Left lung (tissue), 10 donors: ENCODE measurements around the gene SURF4. TPM values are rescaled to one million over a fixed set of nuclear protein-coding genes. Genes with fewer than 3 reads are reported as not detected.

Experiments
- ATAC-seq: fragments of 200-7000 bp; cut with Tn5 transposase; one replicate; pipeline ENCODE4 v1.9.1; 2020; ENCODE audit warnings: moderate library complexity
- DNase-seq, 4 donors: peaks; one replicate each; pipeline ENCODE4 v3.0.0-alpha.2; 2013 to 2020
- H3K27ac ChIP-seq, 2 donors: fragments of 200-600 bp; sonication (generic) in 1 of 2; one replicate each; pipeline versions ENCODE4 v1.5.0 to v1.8.0; 2020 to 2021
- H3K27me3 ChIP-seq, 2 donors: fragments of 200-600 bp; sonication (generic) in 1 of 2; one replicate each; pipeline versions ENCODE4 v1.5.0 to v1.8.0; 2020 to 2021
- H3K36me3 ChIP-seq, 2 donors: fragments of 200-600 bp; sonication (generic) in 1 of 2; one replicate each; pipeline versions ENCODE4 v1.5.0 to v1.8.0; 2020 to 2021
- H3K4me1 ChIP-seq, 2 donors: fragments of 200-600 bp; one replicate each; pipeline ENCODE4 v1.8.0; 2021
- H3K4me3 ChIP-seq, 2 donors: fragments of 200-600 bp; sonication (generic) in 1 of 2; one replicate each; pipeline versions ENCODE4 v1.5.0 to v1.8.0; 2020 to 2021; ENCODE audit warnings: mild to moderate bottlenecking in 1 of 2
- H3K9me3 ChIP-seq, 2 donors: fragments of 200-600 bp; sonication (generic) in 1 of 2; one replicate each; pipeline versions ENCODE4 v1.5.0 to v1.8.0; 2020 to 2021
- intact Hi-C, 2 donors: fragments of 100-400 bp; cut with DNase I; formaldehyde crosslinking; loops; one replicate each; pipeline versions ENCODE4 v1.11.2 to v1.14.2; 2022
- polyA plus RNA-seq, 6 donors: library from polyadenylated mRNA; unstranded; fragments of 120-200 nt; gene quantifications; one replicate each; pipeline ENCODE4 v1.2.1, GENCODE V29; 2013; ENCODE audit not compliant: insufficient read length in 6 of 6
- total RNA-seq, 2 donors: library from RNA; stranded (reverse); fragmentation: NEBNext Ultra II Directional; extraction: Animal tissue kit (Norgen Biotek cat#: 25700); gene quantifications; one replicate each; pipeline ENCODE4 v1.2.1, GENCODE V29; 2021
- TF ChIP-seq, protein P1 (sequence below), 2 donors: fragments of 200-600 bp; sonication (generic) in 1 of 2; IDR thresholded peaks; one replicate each; pipeline versions ENCODE4 v1.5.0 to v1.8.0; 2021; ENCODE audit warnings: antibody characterized with exemption in 2 of 2
- donor health status: DM: no; HTN: yes; CAD: no.
- donor health status: DM: no; HTN: no; CAD: no.

The SURF4 gene
- total and polyA plus RNA-seq, 8 donors, result 117 to 252 (median 132) TPM

DNA sequence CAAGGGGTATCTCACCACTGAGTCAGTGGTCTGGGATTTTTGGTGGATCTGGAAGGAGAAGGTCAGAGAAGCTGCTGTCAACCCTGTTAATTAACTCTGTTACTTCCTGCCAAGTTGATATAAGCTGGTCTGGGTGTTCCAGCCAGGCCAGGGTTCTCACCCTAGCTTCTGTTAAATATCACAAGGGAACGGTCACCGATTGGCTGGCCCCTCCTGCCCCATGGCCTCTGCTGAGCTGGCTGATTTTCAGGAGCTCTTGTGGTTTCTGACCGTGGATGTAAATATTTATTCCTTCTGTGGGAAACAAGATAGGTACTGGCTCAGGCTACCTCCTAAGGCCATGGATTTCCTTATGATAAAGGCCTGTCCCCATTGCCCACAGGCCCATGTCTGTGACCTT, 47.4 kb upstream of the SURF4 start:
- Histone ChIP-seq H3K4me1 (peaks cover 0 to 12% of the 10 kb centered on the region in 2 donors), H3K4me3 (no peak overlapping the region), H3K27me3 (peaks cover 10 to 27% of the 10 kb centered on the region in 2 donors), H3K9me3 (no peaks in the 10 kb centered on the region), H3K36me3 (no peaks in the 10 kb centered on the region), H3K27ac (no peak overlapping the region)
- TF ChIP-seq, protein P1, sequence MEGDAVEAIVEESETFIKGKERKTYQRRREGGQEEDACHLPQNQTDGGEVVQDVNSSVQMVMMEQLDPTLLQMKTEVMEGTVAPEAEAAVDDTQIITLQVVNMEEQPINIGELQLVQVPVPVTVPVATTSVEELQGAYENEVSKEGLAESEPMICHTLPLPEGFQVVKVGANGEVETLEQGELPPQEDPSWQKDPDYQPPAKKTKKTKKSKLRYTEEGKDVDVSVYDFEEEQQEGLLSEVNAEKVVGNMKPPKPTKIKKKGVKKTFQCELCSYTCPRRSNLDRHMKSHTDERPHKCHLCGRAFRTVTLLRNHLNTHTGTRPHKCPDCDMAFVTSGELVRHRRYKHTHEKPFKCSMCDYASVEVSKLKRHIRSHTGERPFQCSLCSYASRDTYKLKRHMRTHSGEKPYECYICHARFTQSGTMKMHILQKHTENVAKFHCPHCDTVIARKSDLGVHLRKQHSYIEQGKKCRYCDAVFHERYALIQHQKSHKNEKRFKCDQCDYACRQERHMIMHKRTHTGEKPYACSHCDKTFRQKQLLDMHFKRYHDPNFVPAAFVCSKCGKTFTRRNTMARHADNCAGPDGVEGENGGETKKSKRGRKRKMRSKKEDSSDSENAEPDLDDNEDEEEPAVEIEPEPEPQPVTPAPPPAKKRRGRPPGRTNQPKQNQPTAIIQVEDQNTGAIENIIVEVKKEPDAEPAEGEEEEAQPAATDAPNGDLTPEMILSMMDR (IDR thresholded peaks at IDR 0.05), result no peak
- ATAC-seq, result no peak
- DNase-seq, result no peak
- intact Hi-C loops, result no loop called here

DNA sequence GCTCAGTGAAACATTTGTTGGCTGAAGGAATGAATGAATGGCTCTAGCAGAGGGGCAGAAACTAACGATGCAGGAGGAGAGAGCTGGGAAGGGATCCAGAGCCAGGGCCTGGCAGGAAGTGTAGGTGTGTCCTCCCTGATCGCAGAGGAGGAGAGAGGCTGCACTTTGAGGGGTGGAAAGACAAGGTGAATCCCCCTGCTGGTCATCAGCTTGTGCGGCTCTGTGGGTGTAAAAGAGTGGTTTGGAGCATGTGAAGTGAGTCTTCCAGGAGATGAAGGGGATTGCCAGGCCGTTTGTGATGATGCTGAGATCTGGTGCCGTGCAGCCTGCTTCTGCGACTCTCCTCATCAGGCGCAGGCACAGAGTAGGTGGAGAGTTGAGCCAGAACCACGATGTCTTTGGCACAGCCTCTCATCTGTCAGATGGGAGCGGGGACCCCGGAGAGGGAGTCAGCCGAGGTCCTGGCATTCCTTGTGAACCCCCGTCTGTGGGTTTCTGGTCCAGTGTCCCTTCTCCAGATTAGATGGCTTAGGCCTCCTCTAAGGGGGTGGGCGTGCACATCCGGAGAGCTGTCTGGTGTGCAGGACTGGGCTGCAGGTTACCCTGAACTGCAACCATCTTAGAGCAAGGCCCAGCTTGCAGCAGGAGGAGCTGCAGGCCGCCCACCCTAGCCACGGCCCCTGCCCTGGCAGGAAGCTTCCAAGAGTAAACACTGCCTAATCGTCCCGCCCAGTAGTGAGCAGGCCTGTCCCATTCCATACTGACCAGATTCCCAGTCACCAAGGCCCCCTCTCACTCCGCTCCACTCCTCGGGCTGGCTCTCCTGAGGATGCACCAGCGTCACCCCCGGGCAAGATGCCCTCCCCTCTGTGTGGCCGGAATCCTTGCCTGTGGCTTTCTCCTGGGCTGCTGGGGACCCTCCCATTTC, 46.0 kb upstream of the SURF4 start, which contains the start of gene ADAMTS13:
Gene ADAMTS13, plus strand, starts transcription at position 753 of the 928 bp plus-strand sequence. Its CDS starts 77 bp downstream, at position 830.
- DNase-seq (no peak), ATAC-seq (no peak)
- H3K4me1 ChIP-seq, result peaks cover under 1 to 14% of the 10 kb centered on the region in 2 donors
- H3K27ac ChIP-seq, result no peak within 1 kb of the TSS
- TF ChIP-seq, protein P1 (IDR thresholded peaks at IDR 0.05), result no peak
- peaks cover 0 to 14% of the 10 kb centered on the region in 2 donors for H3K27me3 ChIP-seq
- no peaks in the 10 kb centered on the region for H3K9me3 ChIP-seq
- no peaks in the 10 kb centered on the region for H3K36me3 ChIP-seq
- intact Hi-C loops, result no loop called here
- no peak within 1 kb of the TSS for H3K4me3 ChIP-seq

DNA sequence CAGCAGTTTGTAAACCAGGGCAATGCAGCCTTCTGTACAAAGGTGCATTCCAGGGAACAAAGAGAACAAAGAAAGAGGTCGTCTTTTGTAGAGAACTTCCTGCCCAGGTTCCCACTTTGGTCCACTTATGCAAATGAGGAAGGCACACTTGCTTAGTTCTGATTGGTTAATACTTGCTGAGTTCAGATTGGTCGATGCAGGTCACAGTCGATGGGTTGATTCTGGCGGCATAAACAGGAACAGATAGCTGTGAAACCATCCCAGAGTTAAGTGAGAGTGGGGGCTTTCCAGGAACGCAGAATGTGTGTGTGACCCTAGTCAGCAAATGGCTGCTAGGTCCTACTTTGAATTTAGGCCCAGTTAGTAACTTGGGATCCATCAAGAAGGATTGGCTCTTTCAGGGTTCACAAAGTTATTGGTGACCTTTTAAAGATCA, 44.5 kb upstream of the SURF4 start:
- TF ChIP-seq, protein P1 (IDR thresholded peaks at IDR 0.05), result no peak
- Histone ChIP-seq H3K27me3 (no peaks in the 10 kb centered on the region), H3K36me3 (peaks cover 0 to 1% of the 10 kb centered on the region in 2 donors), H3K4me3 (no peak overlapping the region), H3K9me3 (no peaks in the 10 kb centered on the region), H3K27ac (no peak overlapping the region), H3K4me1 (peaks cover 7 to 29% of the 10 kb centered on the region in 2 donors)
- intact Hi-C loops, result no loop called here
- DNase-seq (no peak), ATAC-seq (no peak)

DNA sequence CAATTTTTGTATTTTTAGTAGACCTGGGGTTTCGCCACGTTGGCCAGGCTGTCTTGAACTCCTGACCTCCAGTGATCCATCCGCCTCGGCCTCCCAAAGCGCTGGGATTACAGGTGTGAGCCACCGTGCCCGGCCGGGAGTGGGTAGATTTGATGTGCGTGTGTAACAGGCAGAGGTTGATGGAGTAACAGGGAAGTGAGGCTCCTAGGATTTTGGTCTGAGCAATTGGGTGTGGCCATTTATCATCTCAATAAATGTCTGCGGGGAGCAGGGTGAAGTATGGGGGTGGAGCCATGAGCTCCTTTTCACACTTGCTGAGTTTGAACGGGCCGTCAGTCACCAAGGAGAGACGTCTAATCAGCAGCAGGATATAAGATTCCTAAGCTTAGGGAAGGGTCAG, 43.1 kb upstream of the SURF4 start:
- peak overlapping the region in 1 of 2 donors; percentile 85 for H3K4me3 ChIP-seq
- DNase-seq (no peak), ATAC-seq (no peak)
- H3K4me1 ChIP-seq, result peaks cover 7 to 31% of the 10 kb centered on the region in 2 donors
- TF ChIP-seq, protein P1 (IDR thresholded peaks at IDR 0.05), result no peak
- no peaks in the 10 kb centered on the region for H3K9me3 ChIP-seq
- intact Hi-C loops, result no loop called here
- no peak overlapping the region for H3K27ac ChIP-seq
- no peaks in the 10 kb centered on the region for H3K27me3 ChIP-seq
- peaks cover 0 to 15% of the 10 kb centered on the region in 2 donors for H3K36me3 ChIP-seq
